ENCODE data around the gene TBC1D9.

Gene TBC1D9

GRCh38 chr4:140688711-140689598 is 67.2 kb downstream of the TBC1D9 start:
- DNase-seq, result no peak

- DNase-seq, result no peak
These were observed 69.4 kb downstream of the TBC1D9 start for GRCh38 chr4:140686796-140687195.

GRCh38 chr4:140684314-140684713 is 71.9 kb downstream of the TBC1D9 start:
- DNase-seq, result no peak

- DNase-seq, result no peak
These were observed 75.0 kb downstream of the TBC1D9 start for GRCh38 chr4:140681201-140681600.

- DNase-seq, result no peak
These were observed 75.5 kb downstream of the TBC1D9 start for GRCh38 chr4:140680686-140681085.

- DNase-seq, result no peak
These were observed 76.6 kb downstream of the TBC1D9 start for GRCh38 chr4:140679576-140679975.

- DNase-seq, result no peak
These were observed 80.5 kb downstream of the TBC1D9 start for GRCh38 chr4:140675599-140676231.

- no peak for DNase-seq
These were observed 82.5 kb downstream of the TBC1D9 start for GRCh38 chr4:140673729-140674128.

- DNase-seq, result no peak
These were observed 83.8 kb downstream of the TBC1D9 start for GRCh38 chr4:140672416-140672815.

GRCh38 chr4:140668111-140668510 is 88.1 kb downstream of the TBC1D9 start:
- DNase-seq, result no peak

- no peak for DNase-seq
These were observed 89.1 kb downstream of the TBC1D9 start for GRCh38 chr4:140666889-140667614.

- no peak for DNase-seq
These were observed 93.9 kb downstream of the TBC1D9 start for GRCh38 chr4:140662082-140662869.

- no peak for DNase-seq
These were observed 94.6 kb downstream of the TBC1D9 start for GRCh38 chr4:140661550-140661949.

GRCh38 chr4:140659943-140660700 is 96.1 kb downstream of the TBC1D9 start:
- DNase-seq, result no peak

- DNase-seq, result no peak
These were observed 101.7 kb downstream of the TBC1D9 start for GRCh38 chr4:140654495-140654814.

GRCh38 chr4:140653718-140654494 is 102.3 kb downstream of the TBC1D9 start:
- DNase-seq, result no peak

GRCh38 chr4:140652601-140653000 is 103.6 kb downstream of the TBC1D9 start:
- DNase-seq, result no peak

- no peak for DNase-seq
These were observed 107.4 kb downstream of the TBC1D9 start for GRCh38 chr4:140648716-140649308.

GRCh38 chr4:140645614-140646412 is 110.4 kb downstream of the TBC1D9 start:
- no peak for DNase-seq

- DNase-seq, result no peak
These were observed 111.0 kb downstream of the TBC1D9 start for GRCh38 chr4:140645196-140645595.
